NB4 (cell line): ENCODE results near the gene SCN3A.

ENCODE experiments used
- DNase-seq: peaks from one replicate; pipeline ENCODE4 v3.0.0; 2010; ENCODE audit warnings: low read depth
- H3K4me3 ChIP-seq: one replicate; pipeline ENCODE4 v1.5.1; 2011; ENCODE audit warnings: mild to moderate bottlenecking, low read depth, low read length, moderate library complexity
- MYC ChIP-seq: IDR thresholded peaks from 2 replicates; pipeline ENCODE4 v1.6.1; 2011; ENCODE audit warnings: low read depth, low read length
- POLR2A ChIP-seq: IDR thresholded peaks from 2 replicates; pipeline ENCODE4 v1.6.1; 2011; ENCODE audit warnings: mild to moderate bottlenecking; ENCODE audit not compliant: insufficient read length; ENCODE audit errors: extremely low read depth
- TF ChIP-seq, protein P1 (sequence below): IDR thresholded peaks from 2 replicates; pipeline ENCODE4 v1.6.1; 2011; ENCODE audit warnings: low read depth, low read length
- TF ChIP-seq, protein P2 (sequence below): IDR thresholded peaks from one replicate; pipeline ENCODE4 v1.5.1; 2012; ENCODE audit warnings: low read depth, low read length

SCN3A gene

DNA sequence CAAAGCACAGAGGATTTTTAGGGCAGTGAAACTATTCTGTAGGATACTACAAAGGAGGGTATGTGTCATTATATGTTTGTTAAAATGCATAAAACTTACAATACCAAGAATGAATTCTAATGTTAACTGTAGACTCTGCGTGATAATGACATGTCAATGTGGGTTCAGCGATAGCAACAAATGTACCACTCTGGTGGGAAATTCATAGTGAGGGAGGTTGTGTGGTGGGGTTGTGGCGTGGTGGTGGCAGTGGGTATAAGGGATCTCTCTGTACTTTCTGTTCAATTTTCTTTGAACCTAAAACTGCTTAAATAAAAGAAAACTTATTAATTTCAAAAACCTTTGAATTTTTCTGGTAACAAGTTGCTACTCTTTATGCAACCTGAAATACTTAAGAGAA is 149.2 kb downstream of the SCN3A start:
- no peak overlapping the region for H3K4me3 ChIP-seq
- no peak for DNase-seq
- TF ChIP-seq POLR2A (no peak), MYC (no peak)
- TF ChIP-seq, protein P1, sequence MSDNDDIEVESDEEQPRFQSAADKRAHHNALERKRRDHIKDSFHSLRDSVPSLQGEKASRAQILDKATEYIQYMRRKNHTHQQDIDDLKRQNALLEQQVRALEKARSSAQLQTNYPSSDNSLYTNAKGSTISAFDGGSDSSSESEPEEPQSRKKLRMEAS: no peak
- TF ChIP-seq, protein P2, sequence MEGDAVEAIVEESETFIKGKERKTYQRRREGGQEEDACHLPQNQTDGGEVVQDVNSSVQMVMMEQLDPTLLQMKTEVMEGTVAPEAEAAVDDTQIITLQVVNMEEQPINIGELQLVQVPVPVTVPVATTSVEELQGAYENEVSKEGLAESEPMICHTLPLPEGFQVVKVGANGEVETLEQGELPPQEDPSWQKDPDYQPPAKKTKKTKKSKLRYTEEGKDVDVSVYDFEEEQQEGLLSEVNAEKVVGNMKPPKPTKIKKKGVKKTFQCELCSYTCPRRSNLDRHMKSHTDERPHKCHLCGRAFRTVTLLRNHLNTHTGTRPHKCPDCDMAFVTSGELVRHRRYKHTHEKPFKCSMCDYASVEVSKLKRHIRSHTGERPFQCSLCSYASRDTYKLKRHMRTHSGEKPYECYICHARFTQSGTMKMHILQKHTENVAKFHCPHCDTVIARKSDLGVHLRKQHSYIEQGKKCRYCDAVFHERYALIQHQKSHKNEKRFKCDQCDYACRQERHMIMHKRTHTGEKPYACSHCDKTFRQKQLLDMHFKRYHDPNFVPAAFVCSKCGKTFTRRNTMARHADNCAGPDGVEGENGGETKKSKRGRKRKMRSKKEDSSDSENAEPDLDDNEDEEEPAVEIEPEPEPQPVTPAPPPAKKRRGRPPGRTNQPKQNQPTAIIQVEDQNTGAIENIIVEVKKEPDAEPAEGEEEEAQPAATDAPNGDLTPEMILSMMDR: no peak

DNA sequence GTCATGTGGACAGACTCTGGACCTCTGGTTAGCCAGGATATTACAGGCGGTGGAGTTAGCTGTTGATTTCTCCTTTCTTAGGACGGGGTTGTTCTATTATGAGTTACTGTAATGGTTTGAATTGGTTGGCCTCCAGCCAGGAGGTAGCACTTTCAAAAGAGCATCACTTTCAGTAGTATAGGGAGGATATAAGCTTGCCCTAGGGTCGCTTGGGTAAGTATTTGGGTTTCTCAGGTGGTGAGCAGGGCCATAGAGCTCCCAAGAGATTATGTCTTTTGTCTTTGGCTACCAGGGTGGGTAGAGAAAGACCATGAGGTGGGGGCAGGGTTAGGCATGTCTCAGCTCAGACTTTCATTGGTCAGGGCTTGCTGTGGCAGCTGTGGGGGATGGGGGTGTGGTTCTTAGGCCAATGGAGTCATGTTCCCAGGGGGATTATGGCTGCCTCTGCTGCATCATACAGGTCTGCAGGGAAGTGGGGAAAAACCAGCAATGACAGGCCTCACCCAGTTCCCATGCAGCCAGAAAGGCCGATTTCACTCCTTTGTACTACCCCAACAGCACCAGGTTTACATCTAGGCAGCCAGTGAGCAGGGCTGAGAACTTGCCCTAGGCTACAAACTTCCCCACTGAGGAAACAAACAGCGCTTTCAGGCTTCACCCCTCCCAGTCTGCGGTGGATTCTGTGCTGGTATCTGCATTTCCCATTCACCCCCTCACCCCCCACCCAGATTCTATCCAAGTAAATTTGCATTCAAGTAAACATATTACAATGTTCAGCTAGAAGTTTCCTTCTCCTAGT is 159.1 kb downstream of the SCN3A start:
- TF ChIP-seq POLR2A: no peak
- TF ChIP-seq, protein P2: no peak
- no peak for TF ChIP-seq MYC
- no peak overlapping the region for H3K4me3 ChIP-seq
- peak; percentile 4 for DNase-seq
